Skeletal muscle satellite cell (primary cell): Measurements from ENCODE around the gene TBX2.

Experiments used
- H3K27me3 ChIP-seq: 2 replicates; pipeline ENCODE4 v1.7.0; 2013; ENCODE audit warnings: low read length; ENCODE audit not compliant: control insufficient read depth, insufficient read depth
- H3K36me3 ChIP-seq: 2 replicates; pipeline ENCODE4 v1.7.0; 2013; ENCODE audit warnings: mild to moderate bottlenecking, control low read depth, low read length; ENCODE audit not compliant: insufficient read depth
- H3K4me1 ChIP-seq: 2 replicates; pipeline ENCODE4 v1.7.0; 2013; ENCODE audit warnings: low read length; ENCODE audit not compliant: control insufficient read depth, insufficient read depth
- H3K4me2 ChIP-seq: 2 replicates; pipeline ENCODE4 v1.7.0; 2013; ENCODE audit warnings: mild to moderate bottlenecking, low read length
- H3K4me3 ChIP-seq: 2 replicates; pipeline ENCODE4 v1.7.0; 2013; ENCODE audit warnings: low read length
- H3K9ac ChIP-seq: 2 replicates; pipeline ENCODE4 v1.7.0; 2013; ENCODE audit warnings: mild to moderate bottlenecking, low read depth, low read length, moderate library complexity
- H3K9me3 ChIP-seq: replicated peaks from 2 replicates; pipeline ENCODE4 v1.7.0; 2013; ENCODE audit warnings: mild to moderate bottlenecking, control low read depth, low read length

Gene TBX2

DNA sequence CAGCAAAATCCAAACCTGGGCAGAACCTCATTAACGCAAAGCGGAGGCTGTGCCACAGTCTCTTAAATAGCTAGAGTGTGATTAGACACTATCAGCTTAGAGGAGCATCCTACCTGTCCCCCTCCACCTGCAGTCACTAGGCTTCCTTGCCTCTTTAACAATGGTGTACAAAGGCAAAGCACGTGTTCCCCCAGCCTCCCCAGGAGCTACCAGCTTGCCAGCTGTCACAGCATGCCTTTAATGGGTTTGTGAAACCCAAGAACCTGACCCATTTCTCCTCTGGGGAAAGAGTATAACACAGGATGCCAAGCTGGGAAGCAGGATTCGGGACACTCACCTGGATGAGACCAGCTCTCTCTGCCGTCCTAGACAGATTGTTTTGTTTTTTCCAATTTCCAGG, 37.2 kb upstream of the TBX2 start:
- H3K36me3 ChIP-seq, result no peaks in the 10 kb centered on the region
- H3K27me3 ChIP-seq, result no peaks in the 10 kb centered on the region
- peaks cover 19% of the 10 kb centered on the region for H3K4me1 ChIP-seq
- H3K4me2 ChIP-seq, result no peak overlapping the region
- H3K9ac ChIP-seq, result no peak overlapping the region
- no peak overlapping the region for H3K4me3 ChIP-seq
- H3K9me3 ChIP-seq, result no peaks in the 10 kb centered on the region

DNA sequence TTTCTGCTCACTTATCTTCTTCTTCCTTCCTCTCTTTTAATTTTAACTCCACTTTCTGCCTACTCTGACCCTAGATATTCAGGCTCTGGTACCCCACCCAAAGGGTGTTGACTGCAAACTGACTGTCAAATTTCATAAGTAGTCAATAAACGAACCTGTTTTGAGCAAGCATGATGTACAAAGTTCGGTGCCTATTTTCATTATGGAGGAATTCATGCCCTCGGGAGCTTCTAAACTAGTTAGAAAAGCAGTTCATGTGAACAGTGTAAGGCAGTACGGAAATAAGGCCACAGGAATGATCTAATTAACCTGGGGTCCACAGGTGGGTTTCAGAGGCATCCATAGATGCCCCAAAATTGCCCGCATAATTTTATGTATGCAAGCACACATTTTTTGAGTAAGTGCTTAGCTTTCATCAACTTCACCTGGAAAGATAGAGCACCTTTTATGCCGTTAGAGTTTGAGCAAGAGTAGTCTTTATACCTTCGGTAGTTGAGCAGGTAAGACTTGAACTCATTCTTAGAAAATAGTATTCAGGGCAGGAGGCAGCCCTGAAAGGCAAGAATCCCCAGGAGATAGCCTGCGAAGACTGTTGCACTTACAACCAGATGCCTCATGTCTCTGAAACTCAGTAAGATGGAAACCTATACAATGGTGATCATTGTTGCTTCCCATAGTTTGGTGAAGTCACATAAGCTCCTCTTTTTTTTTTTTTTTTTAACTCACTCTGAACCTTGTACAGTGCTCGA, 36.6 kb upstream of the TBX2 start:
- H3K9ac ChIP-seq, result no peak overlapping the region
- no peaks in the 10 kb centered on the region for H3K36me3 ChIP-seq
- no peak overlapping the region for H3K4me3 ChIP-seq
- no peak overlapping the region for H3K4me2 ChIP-seq
- H3K27me3 ChIP-seq, result no peaks in the 10 kb centered on the region
- no peaks in the 10 kb centered on the region for H3K9me3 ChIP-seq
- H3K4me1 ChIP-seq, result peaks cover 19% of the 10 kb centered on the region

- Histone ChIP-seq H3K4me3 (no peak overlapping the region), H3K9me3 (no peaks in the 10 kb centered on the region), H3K4me1 (peaks cover 19% of the 10 kb centered on the region), H3K9ac (no peak overlapping the region), H3K4me2 (no peak overlapping the region), H3K27me3 (no peaks in the 10 kb centered on the region), H3K36me3 (no peaks in the 10 kb centered on the region)
These were observed 35.8 kb upstream of the TBX2 start for GRCh38 chr17:61363601-61364462.

DNA sequence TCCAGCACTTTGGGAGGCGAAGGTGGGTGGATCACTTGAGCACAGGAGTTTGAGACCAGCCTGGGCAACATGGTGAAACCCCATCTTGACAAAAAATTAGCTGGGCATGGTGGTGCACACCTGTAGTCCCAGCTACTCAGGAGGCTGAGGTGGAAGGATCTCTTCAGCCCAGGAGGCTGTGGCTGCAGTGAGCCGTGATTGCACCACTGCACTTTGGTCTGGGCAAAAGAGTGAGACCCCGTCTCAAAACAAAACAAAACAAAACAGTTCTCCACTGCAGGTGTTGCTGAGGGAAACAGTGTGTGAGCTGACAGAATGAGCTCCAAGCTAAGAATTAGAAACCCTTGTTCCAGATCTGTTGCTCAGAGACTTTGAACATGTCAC, 35.2 kb upstream of the TBX2 start:
- H3K9ac ChIP-seq, result no peak overlapping the region
- no peaks in the 10 kb centered on the region for H3K9me3 ChIP-seq
- H3K4me1 ChIP-seq, result peaks cover 19% of the 10 kb centered on the region
- H3K4me3 ChIP-seq, result no peak overlapping the region
- H3K36me3 ChIP-seq, result no peaks in the 10 kb centered on the region
- no peaks in the 10 kb centered on the region for H3K27me3 ChIP-seq
- no peak overlapping the region for H3K4me2 ChIP-seq

DNA sequence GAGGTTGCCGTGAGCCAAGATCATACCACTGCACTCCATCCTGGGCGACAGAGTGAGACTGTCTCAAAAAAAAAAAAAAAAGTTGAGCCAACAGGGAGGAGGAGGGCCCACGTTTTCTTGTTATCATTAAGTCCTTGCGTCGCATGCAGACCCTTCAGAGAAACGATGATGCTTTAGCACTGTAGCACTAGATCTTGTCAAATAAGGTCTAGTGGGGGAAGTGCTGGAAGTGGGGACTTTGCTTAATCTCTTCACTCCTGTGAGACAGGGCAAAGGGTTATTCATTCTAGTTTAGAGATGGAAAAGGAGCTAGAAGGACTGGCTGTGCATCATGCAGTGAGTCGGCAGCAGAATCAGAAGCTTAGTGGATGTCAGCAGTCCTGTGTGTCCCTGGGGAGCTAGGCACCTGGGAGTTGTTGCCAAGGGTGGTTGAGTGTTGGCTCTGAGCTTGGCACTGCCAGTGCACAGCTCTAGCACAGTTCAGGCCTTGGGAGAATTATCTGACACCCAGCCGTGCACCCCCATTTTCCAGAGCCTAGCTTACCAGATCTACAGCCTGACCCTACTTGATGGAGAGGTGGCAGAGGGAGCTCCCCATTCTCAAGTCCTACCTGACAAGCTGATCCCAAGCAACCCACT, 33.4 kb upstream of the TBX2 start:
- Histone ChIP-seq H3K27me3 (no peaks in the 10 kb centered on the region), H3K36me3 (no peaks in the 10 kb centered on the region), H3K9ac (no peak overlapping the region), H3K4me2 (no peak overlapping the region), H3K4me3 (no peak overlapping the region), H3K4me1 (peaks cover 7% of the 10 kb centered on the region), H3K9me3 (no peaks in the 10 kb centered on the region)

DNA sequence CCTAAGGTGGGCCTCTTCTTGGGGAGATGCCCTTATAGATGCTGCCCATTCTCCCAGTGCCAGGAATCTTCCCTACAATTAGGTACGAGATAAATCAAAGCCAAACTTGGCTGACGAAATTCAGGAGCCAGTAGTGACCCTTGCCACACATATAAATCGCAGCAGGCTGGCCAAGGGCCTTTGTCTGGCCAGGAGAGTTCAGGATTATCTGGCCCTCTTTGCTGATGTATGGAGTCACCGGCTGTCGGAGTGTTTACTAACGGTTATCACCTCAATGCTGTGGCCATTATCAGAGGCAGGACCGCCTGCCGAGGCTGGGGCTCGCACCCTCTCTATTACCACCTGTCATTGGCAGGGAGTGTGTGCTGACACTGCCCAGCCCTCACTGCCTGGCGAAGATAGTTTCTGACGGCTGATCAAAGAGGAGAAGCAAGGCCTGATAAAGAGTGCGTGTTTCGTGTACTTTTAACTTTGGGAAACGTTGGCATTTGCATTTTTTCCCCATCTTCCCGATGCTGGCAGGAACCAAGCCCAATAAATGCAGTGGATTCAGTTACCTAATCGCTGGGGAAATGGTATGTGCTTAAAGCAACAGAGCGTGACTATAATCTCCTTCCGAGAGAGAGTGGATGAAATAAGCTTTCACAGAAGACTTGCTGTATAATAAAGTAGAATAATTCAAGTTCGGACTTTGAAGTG, 32.8 kb upstream of the TBX2 start:
- Histone ChIP-seq H3K4me1 (peaks cover under 1% of the 10 kb centered on the region), H3K4me3 (no peak overlapping the region), H3K36me3 (no peaks in the 10 kb centered on the region), H3K27me3 (no peaks in the 10 kb centered on the region), H3K9ac (no peak overlapping the region), H3K4me2 (no peak overlapping the region), H3K9me3 (no peaks in the 10 kb centered on the region)

DNA sequence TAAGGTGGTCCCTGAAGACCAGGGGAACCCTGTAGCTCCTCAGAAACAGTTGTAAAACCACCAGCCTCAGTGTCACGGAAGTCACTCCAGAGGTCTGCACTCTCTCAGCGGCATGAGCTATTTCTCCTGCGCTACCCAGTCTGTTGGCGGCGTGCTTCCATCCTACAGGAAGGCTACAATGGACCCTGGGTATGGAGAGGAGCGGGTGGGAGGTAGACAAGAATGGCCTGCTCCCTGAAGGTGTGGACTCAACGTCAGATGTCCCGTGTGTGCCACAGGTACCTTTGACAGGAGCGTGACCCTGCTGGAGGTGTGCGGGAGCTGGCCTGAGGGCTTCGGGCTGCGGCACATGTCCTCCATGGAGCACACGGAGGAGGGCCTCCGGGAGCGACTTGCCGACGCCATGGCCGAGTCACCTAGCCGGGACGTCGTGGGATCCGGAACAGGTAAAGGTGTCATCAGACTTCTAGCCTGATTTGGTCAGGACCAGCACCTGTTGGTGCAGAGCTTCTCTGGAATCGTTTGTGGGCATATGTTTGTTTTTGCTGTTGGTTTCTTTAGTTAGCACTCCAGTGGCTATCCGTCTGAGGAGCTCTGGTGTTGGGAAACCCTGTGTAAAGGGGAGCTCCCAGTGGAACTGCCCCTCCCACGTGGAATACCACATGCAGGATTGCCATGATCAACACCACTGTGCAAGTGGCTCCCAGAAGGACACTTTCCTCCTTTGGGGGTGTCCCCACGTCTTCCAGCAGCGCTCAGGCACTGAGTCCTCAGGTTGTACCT, 31.4 kb upstream of the TBX2 start:
- H3K4me3 ChIP-seq, result no peak overlapping the region
- H3K4me1 ChIP-seq, result no peaks in the 10 kb centered on the region
- no peaks in the 10 kb centered on the region for H3K36me3 ChIP-seq
- H3K27me3 ChIP-seq, result no peaks in the 10 kb centered on the region
- H3K4me2 ChIP-seq, result no peak overlapping the region
- H3K9me3 ChIP-seq, result no peaks in the 10 kb centered on the region
- H3K9ac ChIP-seq, result no peak overlapping the region

- H3K36me3 ChIP-seq, result no peaks in the 10 kb centered on the region
- no peak overlapping the region for H3K4me3 ChIP-seq
- H3K4me1 ChIP-seq, result no peaks in the 10 kb centered on the region
- no peaks in the 10 kb centered on the region for H3K9me3 ChIP-seq
- no peak overlapping the region for H3K9ac ChIP-seq
- H3K4me2 ChIP-seq, result no peak overlapping the region
- no peaks in the 10 kb centered on the region for H3K27me3 ChIP-seq
These were observed 30.7 kb upstream of the TBX2 start for GRCh38 chr17:61368832-61369450.

DNA sequence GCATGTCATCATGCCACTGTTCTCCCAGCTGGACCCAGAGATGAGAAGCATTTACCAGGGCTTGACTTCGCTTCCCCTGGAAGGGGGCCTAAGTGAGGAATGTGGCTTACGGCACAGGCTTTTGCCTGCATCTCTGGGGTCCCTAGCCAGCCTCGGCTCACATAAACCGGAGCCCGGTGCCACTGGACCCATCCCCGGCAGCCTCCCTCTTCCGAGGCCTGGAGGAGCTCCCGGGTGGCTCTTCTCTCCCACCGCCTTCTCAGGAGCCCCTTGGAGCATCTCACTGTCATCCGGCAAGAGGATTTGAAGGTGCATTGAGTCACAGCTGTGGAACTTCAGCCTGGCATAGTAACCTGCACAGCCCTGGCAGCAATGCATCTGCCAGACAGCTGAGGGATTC, 29.9 kb upstream of the TBX2 start:
- Histone ChIP-seq H3K27me3 (no peaks in the 10 kb centered on the region), H3K9me3 (no peaks in the 10 kb centered on the region), H3K9ac (no peak overlapping the region)

GRCh38 chr17:61371179-61371578, 28.5 kb upstream of the TBX2 start:
- no peaks in the 10 kb centered on the region for H3K36me3 ChIP-seq
- no peaks in the 10 kb centered on the region for H3K27me3 ChIP-seq
- no peak overlapping the region for H3K9ac ChIP-seq
- no peaks in the 10 kb centered on the region for H3K4me1 ChIP-seq
- H3K9me3 ChIP-seq, result no peaks in the 10 kb centered on the region
- no peak overlapping the region for H3K4me2 ChIP-seq
- H3K4me3 ChIP-seq, result no peak overlapping the region

More for the DNA sequence above, 29.9 kb upstream of the TBX2 start:
- no peak overlapping the region for H3K4me2 ChIP-seq
- no peaks in the 10 kb centered on the region for H3K36me3 ChIP-seq
- no peaks in the 10 kb centered on the region for H3K4me1 ChIP-seq
- no peak overlapping the region for H3K4me3 ChIP-seq
